ENCODE results near the gene ZNF506. TPM values are rescaled to one million over a fixed set of nuclear protein-coding genes. Genes with fewer than 3 reads are reported as not detected.
"Not testable (repeated sequence)": the region's sequence is repeated elsewhere in the genome, so short reads cannot be mapped to it uniquely, and the experiment has no call there.

Gene ZNF506
- total and polyA plus RNA-seq, 2 experiments from 2014 or later, result 26.0 to 42.1 TPM

DNA sequence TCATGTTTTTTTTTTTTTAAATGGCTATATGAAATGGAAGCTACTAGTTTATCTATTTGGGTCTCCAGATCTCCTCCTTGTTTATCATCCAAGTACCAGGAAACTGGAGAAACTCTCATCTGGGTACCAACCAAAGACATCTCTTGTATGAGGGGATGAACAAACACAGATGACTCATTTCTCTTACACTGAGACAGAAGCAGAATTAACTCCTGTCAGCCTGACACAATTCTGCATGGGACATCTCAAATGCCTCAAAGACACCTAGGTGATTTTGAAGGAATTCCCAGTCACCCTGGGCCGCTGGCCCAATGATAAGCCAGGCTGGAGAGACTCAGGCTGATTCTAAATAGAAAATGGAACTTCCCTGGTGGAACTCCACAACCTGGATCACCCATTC, 9.6 kb downstream of the ZNF506 start:
- H3K27ac ChIP-seq (ENCODE audit: low read depth); H3K27me3 Mint-ChIP-seq (ENCODE audit: insufficient read depth, low read depth, poor library complexity); ATAC-seq; H3K4me3 ChIP-seq; H3K9me2 ChIP-seq (ENCODE audit: insufficient read depth); H3K4me2 ChIP-seq; DNase-seq (ENCODE audit: low spot score); H3K27ac Mint-ChIP-seq; H3F3A ChIP-seq (replicated peaks; ENCODE audit: low read depth); H2AFZ ChIP-seq; H3K9me3 Mint-ChIP-seq; H3K27me3 ChIP-seq (ENCODE audit: insufficient read depth); H3K4me1 ChIP-seq (ENCODE audit: insufficient read depth); H3K4me1 Mint-ChIP-seq; H3K36me3 ChIP-seq (ENCODE audit: insufficient read depth); H3K4me3 Mint-ChIP-seq: not testable (repeated sequence)
- Histone ChIP-seq H3K79me2 (replicated peaks; ENCODE audit: insufficient read depth) (peaks cover 71% of the 10 kb centered on the region), H4K20me1 (replicated peaks; ENCODE audit: insufficient read depth) (peaks cover 29% of the 10 kb centered on the region)
- H3K36me3 Mint-ChIP-seq (ENCODE audit: low read depth), result peaks cover 25% of the 10 kb centered on the region

DNA sequence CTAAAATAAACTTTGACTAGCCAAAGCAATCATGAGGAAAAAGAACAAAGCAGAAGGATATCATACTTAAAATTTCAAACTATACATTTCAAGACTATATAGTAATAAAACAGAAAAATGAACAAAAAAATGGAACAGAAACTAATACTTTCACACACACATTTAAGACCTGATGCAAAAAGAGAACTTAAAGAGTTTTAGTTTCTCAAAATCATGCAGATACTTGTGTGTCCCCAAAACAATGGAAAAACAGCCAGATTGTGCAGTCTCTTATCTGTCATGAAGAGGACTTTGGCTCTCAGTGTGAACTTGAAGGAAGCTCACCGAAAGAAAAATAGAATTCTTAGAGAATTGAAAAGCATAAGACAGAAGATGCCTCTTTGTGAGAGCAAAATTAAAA, 16.1 kb downstream of the ZNF506 start:
- H3K79me2 ChIP-seq (replicated peaks; ENCODE audit: insufficient read depth), result peaks cover 49% of the 10 kb centered on the region
- H3K36me3 Mint-ChIP-seq (ENCODE audit: low read depth), result peaks cover 44% of the 10 kb centered on the region
- TF ChIP-seq, protein P1, sequence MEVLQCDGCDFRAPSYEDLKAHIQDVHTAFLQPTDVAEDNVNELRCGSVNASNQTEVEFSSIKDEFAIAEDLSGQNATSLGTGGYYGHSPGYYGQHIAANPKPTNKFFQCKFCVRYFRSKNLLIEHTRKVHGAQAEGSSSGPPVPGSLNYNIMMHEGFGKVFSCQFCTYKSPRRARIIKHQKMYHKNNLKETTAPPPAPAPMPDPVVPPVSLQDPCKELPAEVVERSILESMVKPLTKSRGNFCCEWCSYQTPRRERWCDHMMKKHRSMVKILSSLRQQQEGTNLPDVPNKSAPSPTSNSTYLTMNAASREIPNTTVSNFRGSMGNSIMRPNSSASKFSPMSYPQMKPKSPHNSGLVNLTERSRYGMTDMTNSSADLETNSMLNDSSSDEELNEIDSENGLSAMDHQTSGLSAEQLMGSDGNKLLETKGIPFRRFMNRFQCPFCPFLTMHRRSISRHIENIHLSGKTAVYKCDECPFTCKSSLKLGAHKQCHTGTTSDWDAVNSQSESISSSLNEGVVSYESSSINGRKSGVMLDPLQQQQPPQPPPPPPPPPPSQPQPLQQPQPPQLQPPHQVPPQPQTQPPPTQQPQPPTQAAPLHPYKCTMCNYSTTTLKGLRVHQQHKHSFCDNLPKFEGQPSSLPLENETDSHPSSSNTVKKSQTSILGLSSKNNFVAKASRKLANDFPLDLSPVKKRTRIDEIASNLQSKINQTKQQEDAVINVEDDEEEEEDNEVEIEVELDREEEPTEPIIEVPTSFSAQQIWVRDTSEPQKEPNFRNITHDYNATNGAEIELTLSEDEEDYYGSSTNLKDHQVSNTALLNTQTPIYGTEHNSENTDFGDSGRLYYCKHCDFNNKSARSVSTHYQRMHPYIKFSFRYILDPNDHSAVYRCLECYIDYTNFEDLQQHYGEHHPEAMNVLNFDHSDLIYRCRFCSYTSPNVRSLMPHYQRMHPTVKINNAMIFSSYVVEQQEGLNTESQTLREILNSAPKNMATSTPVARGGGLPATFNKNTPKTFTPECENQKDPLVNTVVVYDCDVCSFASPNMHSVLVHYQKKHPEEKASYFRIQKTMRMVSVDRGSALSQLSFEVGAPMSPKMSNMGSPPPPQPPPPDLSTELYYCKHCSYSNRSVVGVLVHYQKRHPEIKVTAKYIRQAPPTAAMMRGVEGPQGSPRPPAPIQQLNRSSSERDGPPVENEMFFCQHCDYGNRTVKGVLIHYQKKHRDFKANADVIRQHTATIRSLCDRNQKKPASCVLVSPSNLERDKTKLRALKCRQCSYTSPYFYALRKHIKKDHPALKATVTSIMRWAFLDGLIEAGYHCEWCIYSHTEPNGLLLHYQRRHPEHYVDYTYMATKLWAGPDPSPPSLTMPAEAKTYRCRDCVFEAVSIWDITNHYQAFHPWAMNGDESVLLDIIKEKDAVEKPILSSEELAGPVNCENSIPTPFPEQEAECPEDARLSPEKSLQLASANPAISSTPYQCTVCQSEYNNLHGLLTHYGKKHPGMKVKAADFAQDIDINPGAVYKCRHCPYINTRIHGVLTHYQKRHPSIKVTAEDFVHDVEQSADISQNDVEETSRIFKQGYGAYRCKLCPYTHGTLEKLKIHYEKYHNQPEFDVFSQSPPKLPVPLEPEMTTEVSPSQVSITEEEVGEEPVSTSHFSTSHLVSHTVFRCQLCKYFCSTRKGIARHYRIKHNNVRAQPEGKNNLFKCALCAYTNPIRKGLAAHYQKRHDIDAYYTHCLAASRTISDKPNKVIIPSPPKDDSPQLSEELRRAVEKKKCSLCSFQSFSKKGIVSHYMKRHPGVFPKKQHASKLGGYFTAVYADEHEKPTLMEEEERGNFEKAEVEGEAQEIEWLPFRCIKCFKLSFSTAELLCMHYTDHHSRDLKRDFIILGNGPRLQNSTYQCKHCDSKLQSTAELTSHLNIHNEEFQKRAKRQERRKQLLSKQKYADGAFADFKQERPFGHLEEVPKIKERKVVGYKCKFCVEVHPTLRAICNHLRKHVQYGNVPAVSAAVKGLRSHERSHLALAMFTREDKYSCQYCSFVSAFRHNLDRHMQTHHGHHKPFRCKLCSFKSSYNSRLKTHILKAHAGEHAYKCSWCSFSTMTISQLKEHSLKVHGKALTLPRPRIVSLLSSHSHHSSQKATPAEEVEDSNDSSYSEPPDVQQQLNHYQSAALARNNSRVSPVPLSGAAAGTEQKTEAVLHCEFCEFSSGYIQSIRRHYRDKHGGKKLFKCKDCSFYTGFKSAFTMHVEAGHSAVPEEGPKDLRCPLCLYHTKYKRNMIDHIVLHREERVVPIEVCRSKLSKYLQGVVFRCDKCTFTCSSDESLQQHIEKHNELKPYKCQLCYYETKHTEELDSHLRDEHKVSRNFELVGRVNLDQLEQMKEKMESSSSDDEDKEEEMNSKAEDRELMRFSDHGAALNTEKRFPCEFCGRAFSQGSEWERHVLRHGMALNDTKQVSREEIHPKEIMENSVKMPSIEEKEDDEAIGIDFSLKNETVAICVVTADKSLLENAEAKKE (CRISPR knock-in tag; IDR thresholded peaks at IDR 0.05), result no peak
- no peak for TF ChIP-seq EZH2 (IDR thresholded peaks at IDR 0.05; ENCODE audit: low read depth, unreplicated experiment)
- TF ChIP-seq, protein P2, sequence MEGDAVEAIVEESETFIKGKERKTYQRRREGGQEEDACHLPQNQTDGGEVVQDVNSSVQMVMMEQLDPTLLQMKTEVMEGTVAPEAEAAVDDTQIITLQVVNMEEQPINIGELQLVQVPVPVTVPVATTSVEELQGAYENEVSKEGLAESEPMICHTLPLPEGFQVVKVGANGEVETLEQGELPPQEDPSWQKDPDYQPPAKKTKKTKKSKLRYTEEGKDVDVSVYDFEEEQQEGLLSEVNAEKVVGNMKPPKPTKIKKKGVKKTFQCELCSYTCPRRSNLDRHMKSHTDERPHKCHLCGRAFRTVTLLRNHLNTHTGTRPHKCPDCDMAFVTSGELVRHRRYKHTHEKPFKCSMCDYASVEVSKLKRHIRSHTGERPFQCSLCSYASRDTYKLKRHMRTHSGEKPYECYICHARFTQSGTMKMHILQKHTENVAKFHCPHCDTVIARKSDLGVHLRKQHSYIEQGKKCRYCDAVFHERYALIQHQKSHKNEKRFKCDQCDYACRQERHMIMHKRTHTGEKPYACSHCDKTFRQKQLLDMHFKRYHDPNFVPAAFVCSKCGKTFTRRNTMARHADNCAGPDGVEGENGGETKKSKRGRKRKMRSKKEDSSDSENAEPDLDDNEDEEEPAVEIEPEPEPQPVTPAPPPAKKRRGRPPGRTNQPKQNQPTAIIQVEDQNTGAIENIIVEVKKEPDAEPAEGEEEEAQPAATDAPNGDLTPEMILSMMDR (conservative IDR thresholded peaks at IDR 0.05; ENCODE audit: low read depth in 2 of 2), result no peak
- TF ChIP-seq CREB1 (CRISPR knock-in tag; IDR thresholded peaks at IDR 0.05; ENCODE audit: low read depth), result no peak
- no peak for TF ChIP-seq ZNF114 (CRISPR knock-in tag; IDR thresholded peaks at IDR 0.05)
- TF ChIP-seq NANOG (IDR thresholded peaks at IDR 0.05; ENCODE audit: borderline replicate concordance), result no peak
- TF ChIP-seq EZH2phosphoT487 (IDR thresholded peaks at IDR 0.05; ENCODE audit: unreplicated experiment), result no peak
- no peak for TF ChIP-seq ZNF331 (CRISPR knock-in tag; IDR thresholded peaks at IDR 0.05; ENCODE audit: low read depth)
- no peak for TF ChIP-seq STAT1 (IDR thresholded peaks at IDR 0.05; ENCODE audit: unreplicated experiment)
- TF ChIP-seq, protein P3, sequence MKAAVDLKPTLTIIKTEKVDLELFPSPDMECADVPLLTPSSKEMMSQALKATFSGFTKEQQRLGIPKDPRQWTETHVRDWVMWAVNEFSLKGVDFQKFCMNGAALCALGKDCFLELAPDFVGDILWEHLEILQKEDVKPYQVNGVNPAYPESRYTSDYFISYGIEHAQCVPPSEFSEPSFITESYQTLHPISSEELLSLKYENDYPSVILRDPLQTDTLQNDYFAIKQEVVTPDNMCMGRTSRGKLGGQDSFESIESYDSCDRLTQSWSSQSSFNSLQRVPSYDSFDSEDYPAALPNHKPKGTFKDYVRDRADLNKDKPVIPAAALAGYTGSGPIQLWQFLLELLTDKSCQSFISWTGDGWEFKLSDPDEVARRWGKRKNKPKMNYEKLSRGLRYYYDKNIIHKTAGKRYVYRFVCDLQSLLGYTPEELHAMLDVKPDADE (IDR thresholded peaks at IDR 0.05), result no peak

More for the DNA sequence above, 16.1 kb downstream of the ZNF506 start:
- DNase-seq (ENCODE audit: low spot score), result no peak
- Histone ChIP-seq H3K4me2 (no peak overlapping the region), H2AFZ (no peak overlapping the region), H3K9me2 (ENCODE audit: insufficient read depth) (no peaks in the 10 kb centered on the region), H3F3A (replicated peaks; ENCODE audit: low read depth) (no peaks in the 10 kb centered on the region), H3K4me1 (ENCODE audit: insufficient read depth) (no peaks in the 10 kb centered on the region), H3K27ac (ENCODE audit: low read depth) (no peak overlapping the region), H4K20me1 (replicated peaks; ENCODE audit: insufficient read depth) (peaks cover 20% of the 10 kb centered on the region), H3K4me3 (no peak overlapping the region), H3K27me3 (ENCODE audit: insufficient read depth) (no peaks in the 10 kb centered on the region), H3K36me3 (ENCODE audit: insufficient read depth) (peaks cover 13% of the 10 kb centered on the region)
- Mint-ChIP-seq H3K9me3 (peaks cover 5% of the 10 kb centered on the region; the same call in 2 of the 3 replicates), H3K4me3 (no peak overlapping the region), H3K27ac (no peak overlapping the region), H3K27me3 (ENCODE audit: insufficient read depth, low read depth, poor library complexity) (no peaks in the 10 kb centered on the region), H3K4me1 (no peaks in the 10 kb centered on the region)
- no peak for ATAC-seq

All from GM23338 (cell line).